ENCODE results near the gene COL12A1. TPM values are rescaled to one million over a fixed set of nuclear protein-coding genes. Genes with fewer than 3 reads are reported as not detected.

The COL12A1 gene
- total RNA-seq, 2 donors from 2014 or later = 0.13 to 0.64 TPM

GRCh38 chr6:75223428-75223827, 17.6 kb upstream of the COL12A1 start:
- Mint-ChIP-seq H3K36me3 (ENCODE audit: low read depth) (no peaks in the 10 kb centered on the region), H3K9me3 (no peaks in the 10 kb centered on the region), H3K4me3 (no peak overlapping the region), H3K27me3 (ENCODE audit: insufficient read depth) (no peaks in the 10 kb centered on the region), H3K4me1 (no peaks in the 10 kb centered on the region), H3K27ac (no peak overlapping the region)
- DNase-seq = no peak
- Histone ChIP-seq H3K4me3 (ENCODE audit: low read length) (no peak overlapping the region), H3K9ac (ENCODE audit: extremely low read depth, low read length, poor library complexity, severe bottlenecking) (no peak overlapping the region), H3K27ac (ENCODE audit: low read depth, low read length) (no peak overlapping the region), H3K36me3 (ENCODE audit: control insufficient read depth, insufficient read depth, low read length) (no peaks in the 10 kb centered on the region), H3K27me3 (ENCODE audit: control insufficient read depth, insufficient read depth, low read length, poor library complexity, severe bottlenecking) (no peaks in the 10 kb centered on the region), H3K9me3 (ENCODE audit: control insufficient read depth, low read length) (no peaks in the 10 kb centered on the region), H3K4me1 (ENCODE audit: control insufficient read depth, insufficient read depth, low read length) (no peaks in the 10 kb centered on the region)
- TF ChIP-seq CTCF (conservative IDR thresholded peaks at IDR 0.05) = no peak
- 84 to 92% methylated on average over 2 of the region's 2 CpGs for WGBS, 2 experiments (ENCODE audit: insufficient coverage in 1 of 2, insufficient read length in 1 of 2)

GRCh38 chr6:75222261-75222660, 16.4 kb upstream of the COL12A1 start:
- Histone ChIP-seq H3K4me1 (ENCODE audit: control insufficient read depth, insufficient read depth, low read length) (no peaks in the 10 kb centered on the region), H3K27me3 (ENCODE audit: control insufficient read depth, insufficient read depth, low read length, poor library complexity, severe bottlenecking) (no peaks in the 10 kb centered on the region), H3K27ac (ENCODE audit: low read depth, low read length) (no peak overlapping the region), H3K4me3 (ENCODE audit: low read length) (no peak overlapping the region), H3K9ac (ENCODE audit: extremely low read depth, low read length, poor library complexity, severe bottlenecking) (no peak overlapping the region), H3K9me3 (ENCODE audit: control insufficient read depth, low read length) (no peaks in the 10 kb centered on the region), H3K36me3 (ENCODE audit: control insufficient read depth, insufficient read depth, low read length) (no peaks in the 10 kb centered on the region)
- H3K4me1 Mint-ChIP-seq = no peaks in the 10 kb centered on the region
- DNase-seq = no peak
- no peak overlapping the region for H3K27ac Mint-ChIP-seq
- H3K36me3 Mint-ChIP-seq (ENCODE audit: low read depth) = no peaks in the 10 kb centered on the region
- TF ChIP-seq CTCF (conservative IDR thresholded peaks at IDR 0.05) = no peak
- H3K9me3 Mint-ChIP-seq = no peaks in the 10 kb centered on the region
- H3K27me3 Mint-ChIP-seq (ENCODE audit: insufficient read depth) = no peaks in the 10 kb centered on the region
- no peak overlapping the region for H3K4me3 Mint-ChIP-seq

- Histone ChIP-seq H3K4me1 (ENCODE audit: control insufficient read depth, insufficient read depth, low read length) (no peaks in the 10 kb centered on the region), H3K27ac (ENCODE audit: low read depth, low read length) (no peak overlapping the region), H3K36me3 (ENCODE audit: control insufficient read depth, insufficient read depth, low read length) (no peaks in the 10 kb centered on the region), H3K4me3 (ENCODE audit: low read length) (no peak overlapping the region), H3K27me3 (ENCODE audit: control insufficient read depth, insufficient read depth, low read length, poor library complexity, severe bottlenecking) (no peaks in the 10 kb centered on the region), H3K9me3 (ENCODE audit: control insufficient read depth, low read length) (no peaks in the 10 kb centered on the region), H3K9ac (ENCODE audit: extremely low read depth, low read length, poor library complexity, severe bottlenecking) (no peak overlapping the region)
- no peak for DNase-seq
- no peak for TF ChIP-seq CTCF (conservative IDR thresholded peaks at IDR 0.05)
- Mint-ChIP-seq H3K4me1 (no peaks in the 10 kb centered on the region), H3K4me3 (no peak overlapping the region), H3K27me3 (ENCODE audit: insufficient read depth) (no peaks in the 10 kb centered on the region), H3K36me3 (ENCODE audit: low read depth) (no peaks in the 10 kb centered on the region), H3K9me3 (no peaks in the 10 kb centered on the region), H3K27ac (no peak overlapping the region)
- 88% methylated on average over 4 of the region's 4 CpGs; no CpG with 5 or more reads in 1 of the 2 experiments for WGBS, 2 experiments (ENCODE audit: insufficient coverage in 1 of 2, insufficient read length in 1 of 2)
Measured at GRCh38 chr6:75221116-75221515, 15.3 kb upstream of the COL12A1 start.
